HG02763 (cell line): ENCODE results near the gene ARHGEF17.

Source experiments
- ATAC-seq: cut with Tn5 transposase; IDR thresholded peaks from one replicate; pipeline ENCODE4 v1.9.1; 2021; ENCODE audit warnings: mild to moderate bottlenecking, moderate library complexity; ENCODE audit not compliant: unreplicated experiment

Gene ARHGEF17

DNA sequence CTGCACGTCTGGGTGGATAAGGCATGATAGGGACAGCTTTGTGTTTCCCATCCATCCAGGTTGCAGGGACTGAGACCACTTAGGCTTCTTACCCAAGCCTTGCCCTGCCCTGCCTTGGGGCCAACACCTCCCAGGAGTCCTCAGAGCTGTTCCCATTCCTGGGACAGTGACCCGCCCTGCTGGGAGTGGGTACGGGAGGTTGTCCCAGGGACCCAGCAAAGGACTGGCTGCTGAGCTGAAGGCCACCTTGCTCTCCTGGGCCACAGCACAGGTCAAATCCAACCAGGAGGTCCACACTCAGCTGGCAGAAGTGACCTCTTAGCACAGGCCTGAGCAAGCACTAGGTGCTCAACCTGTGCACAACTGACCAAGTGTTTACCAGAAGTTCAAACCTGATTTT lies 16.9 kb upstream of the ARHGEF17 start:
- no peak for ATAC-seq

DNA sequence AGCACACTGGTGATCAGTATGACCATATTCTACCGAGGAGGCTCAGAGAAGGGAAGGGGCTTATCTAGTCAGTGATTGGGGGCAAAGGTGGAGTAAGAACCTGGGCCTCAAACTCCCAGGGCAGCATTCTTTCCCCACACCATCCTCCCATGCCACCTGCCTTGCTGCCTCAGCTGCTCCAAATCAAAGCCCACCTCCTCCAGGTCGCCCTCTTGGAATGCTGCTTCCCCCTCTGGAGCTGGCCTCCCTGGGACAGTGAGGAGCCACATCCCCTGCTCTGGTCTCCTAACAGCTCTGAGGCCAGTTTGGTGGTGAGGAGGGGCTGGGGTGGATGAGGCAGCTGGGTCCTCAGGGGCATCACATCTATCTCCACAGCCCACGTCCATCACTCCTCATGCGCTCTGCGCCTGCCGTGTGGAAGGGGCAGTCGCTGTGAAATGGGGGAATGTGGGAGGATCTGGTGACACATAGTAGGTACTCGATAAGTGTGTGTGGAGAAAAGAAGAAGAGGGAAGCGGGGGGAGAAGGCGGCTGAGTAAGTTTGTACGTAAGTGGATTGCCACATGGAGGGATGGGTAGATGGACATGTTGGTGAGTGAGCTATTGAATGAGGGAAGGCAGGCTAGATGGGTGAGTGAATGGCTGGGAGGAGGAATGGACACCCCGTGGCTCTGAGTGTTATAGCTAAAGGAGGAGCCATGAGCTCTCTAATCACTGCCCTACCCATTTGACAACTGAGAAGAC lies 16.1 kb upstream of the ARHGEF17 start:
- no peak for ATAC-seq

DNA sequence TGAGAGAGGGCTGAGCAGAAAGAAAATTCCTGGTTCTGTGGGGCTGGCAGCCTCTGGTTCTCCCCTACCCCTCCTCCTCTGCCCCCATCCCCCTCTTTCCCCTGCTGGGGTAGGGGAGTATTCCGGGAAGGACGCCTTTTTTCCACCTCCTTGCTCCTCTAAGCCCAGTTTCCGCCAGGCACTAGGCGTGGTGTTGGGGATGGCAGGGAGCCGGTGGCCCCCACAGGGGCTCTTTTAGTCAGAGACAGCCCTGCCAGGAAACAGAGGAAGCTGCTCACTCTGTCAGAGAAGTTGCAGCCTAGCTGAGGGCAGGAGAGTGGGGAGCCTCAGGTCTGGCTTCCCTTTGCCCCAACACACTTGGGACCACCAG lies 15.6 kb upstream of the ARHGEF17 start:
- no peak for ATAC-seq

DNA sequence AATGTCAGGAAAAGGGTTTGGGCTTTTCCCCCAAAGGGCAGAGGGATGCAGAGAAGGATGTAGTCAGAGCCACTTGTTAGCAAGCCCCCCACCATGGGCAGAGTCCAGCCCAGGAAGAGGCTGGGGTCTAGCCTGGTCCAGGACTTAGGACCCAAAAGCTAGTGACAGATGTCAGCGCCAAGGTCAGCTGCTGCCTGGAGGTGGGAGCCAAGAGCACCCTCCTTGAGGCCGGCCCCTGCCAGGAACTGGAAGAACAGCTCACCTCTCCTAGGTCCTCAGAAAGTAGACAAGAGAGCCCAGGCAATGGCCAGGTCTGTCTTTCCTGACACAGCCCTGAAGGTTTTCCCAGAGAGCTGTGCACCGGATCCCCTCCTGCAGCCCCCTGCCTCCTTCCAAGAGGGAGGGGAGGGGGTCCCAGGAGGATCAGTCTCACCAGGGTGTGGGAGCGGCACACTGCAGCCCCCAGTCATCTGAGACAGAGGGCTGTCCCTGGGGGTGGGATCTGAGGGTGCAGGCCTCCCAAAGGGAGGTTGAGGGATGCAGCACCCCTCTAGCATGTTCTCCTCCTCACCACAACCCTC lies 14.6 kb upstream of the ARHGEF17 start:
- no peak for ATAC-seq

DNA sequence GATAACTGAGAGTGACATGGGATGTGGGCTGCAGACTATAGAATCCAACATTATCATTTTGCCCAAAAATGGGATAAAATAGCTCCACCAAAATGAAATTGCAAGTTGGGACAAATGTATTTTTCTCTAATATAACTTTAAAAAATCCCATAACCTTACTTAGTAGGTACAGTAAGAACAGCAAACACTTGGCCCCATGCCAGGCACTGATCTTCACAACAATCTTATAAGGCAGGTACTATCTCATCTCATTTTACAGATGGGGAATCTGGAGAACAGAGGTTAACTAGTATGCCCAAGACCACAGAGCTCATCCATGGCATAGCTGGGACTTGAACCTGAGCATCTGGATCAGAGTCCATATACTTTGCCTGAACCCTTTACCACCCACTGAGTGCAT lies 13.5 kb upstream of the ARHGEF17 start:
- no peak for ATAC-seq

DNA sequence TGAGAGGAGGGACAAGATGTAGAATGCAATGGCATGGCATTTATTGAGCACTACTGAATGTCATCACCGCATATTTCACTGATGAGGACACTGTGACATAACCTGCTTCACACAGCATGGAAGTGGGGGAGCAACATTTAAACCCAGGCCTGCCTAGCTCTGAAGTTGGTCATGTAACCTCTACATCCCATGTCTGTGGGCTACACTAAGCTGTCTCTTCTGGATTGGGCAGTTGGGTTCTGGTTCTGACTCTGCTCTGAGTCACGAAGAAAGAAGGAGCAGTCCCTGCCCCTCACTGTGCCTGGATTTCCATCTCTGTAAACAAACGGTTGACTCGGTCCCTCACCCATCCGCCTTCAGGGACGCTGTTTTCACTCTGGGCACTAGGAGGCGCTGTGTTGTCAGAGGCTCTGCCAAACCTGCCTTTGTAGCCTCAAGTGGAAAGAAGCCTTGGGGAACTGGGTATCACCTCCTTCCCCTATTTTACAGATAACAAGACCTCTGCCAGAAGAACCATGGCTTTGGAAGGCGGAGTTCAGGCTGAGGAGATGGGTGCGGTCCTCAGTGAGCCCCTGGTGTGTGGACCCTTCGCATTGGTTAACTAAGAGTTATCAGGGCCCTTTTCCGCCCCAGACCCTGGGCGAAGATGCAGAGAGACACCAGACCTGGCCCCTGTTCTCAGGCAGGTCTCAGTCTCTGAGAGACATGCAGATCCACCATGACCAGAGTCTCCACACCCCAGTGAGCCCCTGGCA lies 12.7 kb upstream of the ARHGEF17 start:
- ATAC-seq: peak; percentile 44

DNA sequence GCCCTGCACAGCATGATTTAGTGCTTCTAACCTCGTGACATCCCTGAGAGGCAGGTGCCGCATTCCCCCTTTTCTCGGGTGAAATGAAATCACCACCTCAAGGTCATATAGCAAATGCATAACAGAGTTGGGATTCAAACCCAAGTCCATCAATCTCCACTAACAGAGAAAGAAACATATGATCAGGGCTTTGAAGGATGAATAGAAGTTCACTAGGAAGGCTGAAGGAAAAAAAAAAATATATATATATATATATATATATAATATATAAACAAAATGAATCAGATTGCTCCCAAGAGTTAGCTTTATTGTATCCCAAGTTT lies 12.1 kb upstream of the ARHGEF17 start:
- ATAC-seq: no peak

DNA sequence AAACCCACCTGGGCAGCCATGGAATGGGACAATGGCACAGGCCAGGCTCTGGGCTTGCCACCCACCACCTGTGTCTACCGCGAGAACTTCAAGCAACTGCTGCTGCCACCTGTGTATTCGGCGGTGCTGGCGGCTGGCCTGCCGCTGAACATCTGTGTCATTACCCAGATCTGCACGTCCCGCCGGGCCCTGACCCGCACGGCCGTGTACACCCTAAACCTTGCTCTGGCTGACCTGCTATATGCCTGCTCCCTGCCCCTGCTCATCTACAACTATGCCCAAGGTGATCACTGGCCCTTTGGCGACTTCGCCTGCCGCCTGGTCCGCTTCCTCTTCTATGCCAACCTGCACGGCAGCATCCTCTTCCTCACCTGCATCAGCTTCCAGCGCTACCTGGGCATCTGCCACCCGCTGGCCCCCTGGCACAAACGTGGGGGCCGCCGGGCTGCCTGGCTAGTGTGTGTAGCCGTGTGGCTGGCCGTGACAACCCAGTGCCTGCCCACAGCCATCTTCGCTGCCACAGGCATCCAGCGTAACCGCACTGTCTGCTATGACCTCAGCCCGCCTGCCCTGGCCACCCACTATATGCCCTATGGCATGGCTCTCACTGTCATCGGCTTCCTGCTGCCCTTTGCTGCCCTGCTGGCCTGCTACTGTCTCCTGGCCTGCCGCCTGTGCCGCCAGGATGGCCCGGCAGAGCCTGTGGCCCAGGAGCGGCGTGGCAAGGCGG lies 11.4 kb upstream of the ARHGEF17 start:
- ATAC-seq: no peak

DNA sequence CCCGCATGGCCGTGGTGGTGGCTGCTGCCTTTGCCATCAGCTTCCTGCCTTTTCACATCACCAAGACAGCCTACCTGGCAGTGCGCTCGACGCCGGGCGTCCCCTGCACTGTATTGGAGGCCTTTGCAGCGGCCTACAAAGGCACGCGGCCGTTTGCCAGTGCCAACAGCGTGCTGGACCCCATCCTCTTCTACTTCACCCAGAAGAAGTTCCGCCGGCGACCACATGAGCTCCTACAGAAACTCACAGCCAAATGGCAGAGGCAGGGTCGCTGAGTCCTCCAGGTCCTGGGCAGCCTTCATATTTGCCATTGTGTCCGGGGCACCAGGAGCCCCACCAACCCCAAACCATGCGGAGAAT lies 10.9 kb upstream of the ARHGEF17 start:
- no peak for ATAC-seq

DNA sequence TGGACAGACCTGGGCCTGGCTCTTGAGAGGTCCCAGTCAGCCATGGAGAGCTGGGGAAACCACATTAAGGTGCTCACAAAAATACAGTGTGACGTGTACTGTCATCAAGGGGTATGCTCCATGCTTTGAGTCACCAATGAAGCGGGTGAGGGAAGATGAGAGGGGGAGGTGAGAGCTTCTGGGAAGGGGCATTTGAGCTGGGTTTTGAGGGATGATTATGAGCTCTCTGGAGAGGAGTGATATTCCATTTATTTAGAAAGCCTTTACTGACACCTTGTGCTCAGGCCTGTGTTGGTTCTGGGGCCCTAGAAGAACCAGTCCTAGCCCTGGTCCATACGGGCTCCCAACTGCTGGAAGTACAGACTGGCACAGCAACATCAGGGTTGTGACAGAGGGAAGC lies 10.4 kb upstream of the ARHGEF17 start:
- no peak for ATAC-seq

DNA sequence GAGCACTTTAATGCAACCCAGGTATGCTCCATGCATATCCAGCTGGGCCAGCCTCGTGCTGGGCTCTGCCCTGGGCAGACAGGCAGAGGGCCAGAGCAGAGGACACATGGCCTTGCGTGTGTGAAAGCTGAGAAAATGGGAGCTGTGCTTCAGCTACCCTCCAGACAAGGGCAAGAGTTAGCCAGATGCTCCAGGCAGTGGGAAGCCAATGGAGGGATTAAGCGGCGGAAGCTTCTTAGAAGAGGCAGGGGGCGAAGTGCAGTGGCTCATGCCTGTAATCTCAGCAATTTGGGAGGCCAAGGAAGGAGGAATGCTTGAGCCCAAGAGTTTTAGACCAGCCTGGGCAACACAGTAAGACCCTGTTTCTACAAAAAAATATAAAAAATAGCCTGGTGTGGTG lies 9.8 kb upstream of the ARHGEF17 start:
- no peak for ATAC-seq

DNA sequence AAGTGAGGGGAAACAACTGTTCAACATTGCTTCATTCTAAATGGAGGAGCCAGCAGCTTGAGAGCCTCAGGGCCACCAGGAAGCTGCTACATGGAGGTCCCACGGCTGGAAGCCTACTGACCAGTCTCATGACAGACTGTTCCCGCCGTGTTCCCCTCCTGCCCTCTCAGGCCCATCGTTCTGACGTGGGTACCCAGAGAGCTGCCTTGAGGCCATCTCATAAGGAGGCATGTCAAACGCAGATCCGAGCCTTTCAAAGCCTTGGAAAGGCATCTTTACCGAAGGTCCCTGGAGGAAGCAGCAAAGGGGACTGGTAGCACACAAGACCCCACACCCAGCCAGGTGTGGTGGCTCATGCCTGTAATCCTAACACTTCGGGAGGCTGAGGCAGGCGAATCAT lies 8.3 kb upstream of the ARHGEF17 start:
- no peak for ATAC-seq

DNA sequence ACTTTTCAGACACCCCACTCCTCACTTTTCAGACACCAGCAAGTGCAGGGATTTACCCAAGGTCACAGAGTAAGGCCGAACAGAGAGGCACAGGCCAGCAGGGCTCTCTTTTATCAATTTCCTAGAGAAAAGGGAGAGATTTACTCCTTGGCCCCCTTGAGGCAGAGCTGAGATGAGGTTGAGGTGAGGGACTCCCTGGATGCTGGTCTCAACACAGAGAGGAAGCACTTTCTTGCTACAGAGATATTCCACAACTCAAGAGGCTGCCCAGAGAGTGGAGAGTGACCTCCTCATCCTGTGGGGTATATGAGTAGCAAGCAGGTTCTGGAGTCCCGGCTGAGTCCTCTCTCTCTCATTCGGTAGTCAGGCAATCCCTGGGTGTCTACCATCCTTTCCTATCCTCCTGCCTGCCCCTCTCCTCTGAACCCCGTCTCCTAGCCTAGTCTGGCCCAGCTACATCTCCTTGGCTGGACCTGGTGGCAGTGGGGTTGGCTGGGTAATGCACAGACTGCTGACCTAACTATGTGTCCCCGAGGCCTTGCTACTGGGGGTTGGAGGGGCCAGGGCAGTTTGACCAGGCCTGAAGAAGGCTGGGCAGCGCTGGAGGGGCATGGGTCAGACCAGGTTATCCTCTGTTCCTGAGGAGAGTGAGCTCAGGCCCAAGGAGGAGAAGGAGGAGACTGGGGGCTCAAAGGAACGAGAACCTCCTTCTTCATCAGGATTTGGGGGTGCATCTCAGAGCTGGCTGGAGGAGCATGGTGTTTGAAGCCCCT lies 1.8 kb upstream of the ARHGEF17 start:
- ATAC-seq: no peak

DNA sequence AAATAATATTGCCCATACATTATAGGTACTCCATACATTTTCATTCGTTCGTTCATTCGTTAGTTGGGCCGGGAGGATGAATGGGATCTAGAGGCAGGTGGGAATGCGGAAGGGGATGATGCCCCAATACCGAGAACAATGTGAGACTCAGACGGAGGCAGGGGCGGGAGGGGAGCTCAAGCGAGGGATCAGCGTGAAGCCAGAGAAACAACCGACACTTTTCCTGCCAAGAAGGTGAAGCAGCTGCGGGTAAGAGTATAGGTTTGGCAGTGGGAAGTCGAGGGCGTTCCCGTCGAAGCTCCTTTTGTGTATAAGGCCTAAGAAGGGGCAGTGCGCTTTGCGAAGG lies 1.1 kb upstream of the ARHGEF17 start:
- no peak for ATAC-seq

DNA sequence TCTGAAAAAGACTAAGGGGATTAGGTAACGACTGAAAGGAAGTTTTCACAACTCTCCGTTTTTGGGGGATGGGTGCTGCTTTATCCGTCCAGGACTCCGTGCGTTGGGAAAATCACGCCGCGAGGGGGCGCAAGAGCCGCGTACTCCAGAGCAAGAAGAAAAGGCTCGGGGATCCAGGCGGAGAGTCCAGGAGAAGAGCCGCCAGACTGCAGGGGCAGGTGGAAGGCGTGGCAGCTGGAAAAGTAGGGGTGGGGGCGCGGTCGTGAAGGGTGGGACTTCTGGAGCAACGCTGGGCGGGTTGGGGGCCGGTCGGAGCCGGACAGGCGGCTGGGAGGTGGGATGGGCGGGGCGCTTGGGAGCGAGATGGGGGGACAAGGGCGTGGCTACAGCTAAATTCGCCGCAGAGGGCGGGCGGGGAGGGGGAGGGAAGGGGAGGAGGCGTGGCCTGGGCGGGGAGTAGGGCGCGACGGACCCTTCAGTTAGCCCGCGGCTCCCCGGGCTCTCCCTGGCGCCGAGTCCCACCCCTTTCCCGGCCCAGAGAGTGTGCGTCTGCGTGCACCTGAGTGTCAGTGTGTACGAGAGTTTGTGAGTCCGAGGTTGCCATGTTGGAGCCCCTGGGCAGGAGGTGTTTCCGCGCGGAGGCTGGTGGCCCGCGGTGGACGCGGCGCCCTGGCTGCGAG lies 613 bp upstream of the ARHGEF17 start:
- ATAC-seq: peak; percentile 58

DNA sequence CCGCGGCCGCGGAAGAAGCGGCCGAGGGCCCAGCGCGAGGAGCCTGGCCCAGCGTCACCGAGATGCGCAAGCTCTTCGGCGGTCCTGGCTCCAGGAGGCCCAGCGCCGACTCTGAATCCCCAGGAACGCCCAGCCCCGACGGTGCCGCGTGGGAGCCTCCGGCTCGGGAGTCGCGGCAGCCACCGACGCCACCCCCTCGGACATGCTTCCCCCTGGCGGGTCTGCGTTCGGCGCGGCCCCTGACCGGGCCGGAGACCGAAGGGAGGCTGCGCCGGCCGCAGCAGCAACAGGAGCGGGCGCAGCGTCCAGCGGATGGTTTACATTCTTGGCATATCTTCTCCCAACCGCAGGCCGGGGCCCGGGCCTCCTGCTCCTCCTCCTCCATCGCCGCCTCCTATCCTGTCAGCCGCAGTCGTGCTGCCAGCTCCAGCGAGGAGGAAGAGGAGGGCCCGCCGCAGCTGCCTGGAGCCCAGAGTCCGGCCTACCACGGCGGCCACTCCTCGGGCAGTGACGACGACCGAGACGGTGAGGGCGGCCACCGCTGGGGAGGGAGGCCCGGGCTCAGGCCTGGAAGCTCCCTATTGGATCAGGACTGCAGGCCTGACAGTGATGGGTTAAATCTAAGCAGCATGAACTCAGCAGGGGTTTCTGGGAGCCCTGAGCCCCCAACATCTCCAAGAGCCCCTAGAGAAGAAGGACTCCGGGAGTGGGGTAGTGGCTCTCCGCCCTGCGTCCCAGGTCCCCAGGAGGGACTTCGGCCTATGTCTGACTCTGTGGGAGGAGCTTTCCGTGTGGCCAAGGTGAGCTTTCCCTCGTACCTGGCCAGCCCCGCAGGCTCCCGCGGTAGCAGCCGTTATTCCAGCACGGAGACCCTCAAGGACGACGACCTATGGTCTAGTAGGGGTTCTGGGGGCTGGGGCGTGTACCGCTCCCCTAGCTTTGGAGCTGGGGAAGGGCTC lies 1.2 kb downstream of the ARHGEF17 start:
- ATAC-seq: no peak

DNA sequence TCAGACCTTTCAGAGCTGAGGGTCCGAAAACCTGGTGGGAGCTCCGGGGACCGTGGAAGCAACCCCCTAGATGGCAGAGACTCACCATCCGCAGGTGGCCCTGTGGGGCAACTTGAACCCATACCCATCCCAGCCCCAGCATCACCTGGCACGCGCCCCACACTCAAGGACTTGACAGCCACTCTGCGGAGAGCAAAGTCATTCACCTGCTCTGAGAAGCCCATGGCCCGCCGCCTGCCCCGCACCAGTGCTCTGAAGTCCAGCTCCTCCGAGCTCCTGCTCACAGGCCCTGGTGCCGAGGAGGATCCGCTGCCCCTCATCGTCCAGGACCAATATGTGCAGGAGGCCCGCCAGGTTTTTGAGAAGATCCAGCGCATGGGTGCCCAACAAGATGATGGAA lies 2.0 kb downstream of the ARHGEF17 start:
- no peak for ATAC-seq

DNA sequence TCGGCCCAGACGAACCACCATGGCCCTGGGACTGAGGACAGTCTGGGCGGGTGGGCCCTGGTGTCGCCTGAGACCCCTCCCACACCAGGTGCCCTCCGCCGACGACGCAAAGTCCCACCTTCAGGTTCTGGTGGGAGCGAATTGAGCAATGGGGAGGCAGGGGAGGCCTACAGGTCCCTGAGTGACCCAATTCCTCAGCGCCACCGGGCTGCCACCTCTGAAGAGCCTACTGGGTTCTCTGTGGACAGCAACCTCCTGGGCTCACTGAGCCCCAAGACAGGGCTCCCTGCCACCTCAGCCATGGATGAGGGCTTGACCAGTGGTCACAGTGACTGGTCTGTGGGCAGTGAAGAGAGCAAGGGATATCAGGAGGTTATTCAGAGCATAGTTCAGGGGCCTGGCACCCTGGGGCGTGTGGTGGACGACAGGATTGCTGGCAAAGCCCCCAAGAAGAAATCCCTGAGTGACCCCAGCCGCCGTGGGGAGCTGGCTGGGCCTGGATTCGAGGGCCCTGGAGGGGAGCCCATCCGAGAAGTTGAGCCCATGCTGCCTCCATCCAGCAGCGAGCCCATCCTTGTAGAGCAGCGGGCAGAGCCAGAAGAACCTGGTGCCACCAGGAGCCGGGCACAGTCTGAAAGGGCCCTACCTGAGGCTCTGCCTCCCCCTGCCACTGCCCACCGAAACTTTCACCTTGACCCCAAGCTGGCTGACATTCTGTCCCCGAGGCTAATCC lies 2.8 kb downstream of the ARHGEF17 start:
- ATAC-seq: no peak

DNA sequence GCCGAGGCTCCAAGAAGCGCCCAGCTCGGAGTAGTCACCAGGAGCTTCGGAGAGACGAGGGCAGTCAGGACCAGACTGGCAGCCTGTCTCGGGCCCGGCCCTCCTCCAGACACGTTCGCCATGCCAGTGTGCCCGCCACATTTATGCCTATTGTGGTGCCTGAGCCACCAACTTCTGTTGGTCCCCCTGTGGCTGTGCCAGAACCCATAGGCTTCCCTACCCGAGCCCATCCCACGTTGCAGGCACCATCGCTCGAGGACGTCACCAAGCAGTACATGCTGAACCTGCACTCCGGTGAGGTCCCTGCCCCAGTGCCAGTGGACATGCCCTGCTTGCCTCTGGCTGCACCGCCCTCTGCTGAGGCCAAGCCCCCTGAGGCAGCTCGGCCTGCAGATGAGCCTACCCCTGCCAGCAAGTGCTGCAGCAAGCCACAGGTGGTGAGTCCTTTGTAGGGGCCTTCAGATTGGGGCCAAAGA lies 3.4 kb downstream of the ARHGEF17 start:
- ATAC-seq: no peak
